Measurements from ENCODE around the gene CAPZA1.
"Not testable (repeated sequence)": the region's sequence is repeated elsewhere in the genome, so short reads cannot be mapped to it uniquely, and the experiment has no call there.

CAPZA1 gene

DNA sequence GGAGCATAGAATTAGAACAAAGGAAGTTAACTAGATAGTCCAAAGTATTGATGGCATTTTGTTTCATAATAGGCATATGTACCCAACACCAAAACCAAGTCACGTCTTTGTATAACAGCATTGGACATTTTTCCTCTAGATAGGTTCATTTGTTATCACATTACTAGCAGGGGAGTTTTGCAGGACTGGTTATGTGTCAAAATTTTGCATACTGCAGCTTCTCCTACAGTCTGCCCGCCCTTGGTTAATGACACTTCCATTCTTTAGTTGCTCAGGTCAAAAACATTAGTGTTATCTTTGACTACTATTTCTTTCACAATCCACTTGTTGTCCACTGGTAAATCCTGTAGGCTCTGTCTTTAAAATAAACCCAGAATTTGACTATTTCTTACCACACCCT lies 8.9 kb downstream of the CAPZA1 start:
- DNase-seq: no peak

DNA sequence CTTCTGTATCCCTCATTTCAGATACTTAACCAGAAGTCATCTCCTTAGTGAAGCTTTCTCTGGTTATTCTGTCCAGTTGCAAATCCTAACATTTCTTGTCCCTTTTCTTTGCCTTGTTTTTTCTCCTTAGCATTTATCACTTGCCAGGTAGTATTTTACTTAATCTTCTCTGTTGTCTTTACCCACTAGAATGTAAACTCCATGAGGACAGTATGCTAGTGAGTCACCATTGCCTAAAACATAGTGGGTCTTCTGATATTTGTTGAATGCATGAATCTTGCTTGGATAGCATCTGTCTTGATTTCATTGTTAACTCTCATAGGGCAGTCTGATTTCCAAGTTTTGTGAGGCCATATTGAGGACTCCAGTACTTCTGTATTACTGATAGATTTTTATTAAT lies 9.6 kb downstream of the CAPZA1 start:
- DNase-seq: no peak

DNA sequence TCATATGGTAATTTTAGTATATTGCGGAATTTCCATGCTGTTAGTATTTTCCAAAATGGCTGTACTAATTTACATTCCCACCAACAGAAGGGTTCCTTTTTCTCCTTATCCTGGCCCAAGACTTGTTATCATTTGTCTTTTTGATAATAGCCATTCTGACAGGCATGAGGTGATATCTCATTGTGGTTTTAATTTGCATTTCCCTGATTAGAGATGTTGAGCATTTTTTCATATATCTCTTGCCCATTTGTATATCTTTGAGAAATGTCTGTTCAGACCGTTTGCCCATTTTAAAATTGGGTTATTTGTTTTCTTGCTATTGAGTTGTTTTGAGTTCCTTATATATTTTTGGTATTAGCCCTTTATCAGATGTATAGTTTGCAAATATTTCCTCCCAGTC lies 14.0 kb downstream of the CAPZA1 start:
- no peak for DNase-seq

DNA sequence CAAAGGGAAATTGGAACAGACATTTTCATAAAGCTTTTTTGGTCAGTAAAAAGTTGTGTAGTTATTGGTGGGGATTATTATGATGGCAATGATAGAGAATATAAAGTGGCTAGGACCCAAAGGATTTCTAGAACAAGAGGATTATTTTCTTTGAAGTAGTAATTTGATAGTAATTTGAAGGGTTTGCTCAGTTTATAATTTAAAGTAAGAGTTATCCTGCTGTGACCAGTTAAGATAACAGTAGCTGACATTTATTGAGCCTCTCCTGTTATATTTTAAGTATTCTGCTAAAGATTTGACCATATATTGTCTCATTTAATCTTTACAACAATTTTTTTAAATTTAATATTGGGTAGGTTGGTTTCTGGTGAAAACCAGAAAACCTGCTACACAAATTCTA lies 14.7 kb downstream of the CAPZA1 start:
- no peak for DNase-seq

DNA sequence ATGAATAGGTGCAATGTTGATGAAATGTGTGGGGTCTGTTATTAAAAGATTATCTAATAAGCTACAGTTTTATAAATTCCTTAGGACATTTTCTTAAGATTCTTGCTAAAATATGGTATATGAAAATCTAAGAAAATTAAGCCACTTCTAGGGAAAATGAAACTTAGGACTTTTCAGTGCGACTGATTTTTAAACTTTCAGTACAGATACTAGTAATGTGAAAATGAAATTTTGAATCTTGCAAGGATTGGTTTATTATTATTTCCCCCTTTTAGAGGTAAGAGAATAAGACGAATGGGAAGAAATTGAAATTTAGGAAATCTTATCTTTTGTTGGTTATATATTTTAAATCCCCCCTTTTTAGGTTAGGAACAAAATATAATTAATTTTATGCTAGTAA lies 16.4 kb downstream of the CAPZA1 start:
- no peak for DNase-seq

DNA sequence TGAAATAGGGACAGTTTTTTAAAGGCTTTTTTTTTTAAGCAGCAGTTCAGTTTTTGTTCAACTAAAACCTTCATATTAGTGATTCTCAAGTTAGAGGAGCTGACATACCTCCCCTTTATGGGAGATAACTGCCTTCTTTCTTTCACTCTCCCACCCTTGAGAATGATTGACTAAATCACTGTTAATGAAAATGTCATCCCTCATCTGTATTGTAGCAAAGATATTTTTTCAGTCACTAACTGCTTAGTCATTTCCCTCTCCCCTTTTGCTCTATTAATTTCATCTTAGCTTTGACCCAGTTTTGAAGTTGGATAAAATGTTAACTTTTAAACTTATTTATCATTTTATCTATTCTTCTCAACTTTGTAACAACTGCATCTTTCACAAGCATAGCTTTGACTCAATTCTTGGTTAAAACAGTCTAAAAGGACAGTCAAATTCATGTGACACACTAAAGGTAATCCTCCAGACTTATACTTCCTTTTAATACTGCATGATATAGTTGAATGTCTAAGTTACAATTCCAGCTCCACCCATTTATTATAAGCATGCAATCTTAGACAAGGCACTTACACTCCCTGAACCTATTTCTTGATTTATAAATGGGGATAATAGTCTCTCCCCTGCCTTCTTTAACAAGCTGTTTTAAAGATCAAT lies 17.1 kb downstream of the CAPZA1 start:
- no peak for DNase-seq

DNA sequence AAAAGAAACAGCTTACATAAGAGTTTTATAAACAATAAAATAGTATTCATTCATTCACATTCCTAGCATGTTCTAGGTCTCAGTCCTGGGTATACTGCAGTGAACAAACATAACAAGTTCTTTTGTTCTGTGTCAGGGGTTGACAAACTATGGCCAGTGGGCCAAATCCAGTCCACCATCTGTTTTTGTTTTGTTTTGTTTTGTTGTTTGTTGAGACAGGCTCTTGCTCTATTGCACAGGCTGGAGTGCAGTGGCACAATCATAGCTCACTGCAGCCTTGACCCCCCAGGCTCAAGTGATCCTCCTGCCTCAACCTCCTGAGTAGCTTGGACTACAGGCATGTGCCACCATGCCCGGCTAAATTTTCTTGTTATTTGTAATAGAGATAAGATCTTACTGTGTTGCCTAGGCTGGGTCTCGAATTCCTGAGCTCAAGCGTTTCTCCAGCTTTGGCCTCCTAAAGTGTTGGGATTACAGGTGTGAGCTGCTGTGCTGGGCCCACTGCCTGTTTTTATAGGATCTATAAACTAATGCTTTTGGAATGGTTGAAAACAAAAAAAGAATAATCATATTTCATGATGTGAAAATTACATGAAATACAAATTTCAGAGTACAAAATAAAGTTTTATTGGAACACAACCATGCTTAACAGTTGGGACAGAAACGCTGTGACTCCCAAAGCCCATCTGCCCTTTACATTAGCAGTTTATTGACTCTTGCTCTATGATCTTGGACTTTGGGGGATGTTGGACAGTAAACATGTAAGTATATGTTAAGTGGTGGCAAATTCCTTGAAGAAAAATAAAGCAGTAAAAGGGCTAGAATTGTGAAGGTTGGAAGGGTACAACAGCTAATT lies 17.9 kb downstream of the CAPZA1 start:
- no peak for DNase-seq

DNA sequence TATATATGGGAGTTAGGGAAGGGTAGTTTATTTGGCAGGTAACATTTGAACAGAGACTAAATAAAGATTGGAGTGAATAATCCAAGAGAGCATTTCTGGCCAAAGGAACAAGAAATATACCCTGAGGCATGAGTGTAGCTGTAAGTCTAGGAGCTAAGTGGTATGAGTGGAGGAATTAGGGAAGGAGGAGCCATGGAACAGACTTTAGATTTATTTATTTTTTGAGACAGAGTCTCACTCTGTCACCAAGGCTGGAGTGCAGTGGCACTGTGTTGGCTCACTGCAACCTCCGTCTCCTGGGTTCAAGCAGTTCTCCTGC lies 18.4 kb downstream of the CAPZA1 start:
- no peak for DNase-seq

DNA sequence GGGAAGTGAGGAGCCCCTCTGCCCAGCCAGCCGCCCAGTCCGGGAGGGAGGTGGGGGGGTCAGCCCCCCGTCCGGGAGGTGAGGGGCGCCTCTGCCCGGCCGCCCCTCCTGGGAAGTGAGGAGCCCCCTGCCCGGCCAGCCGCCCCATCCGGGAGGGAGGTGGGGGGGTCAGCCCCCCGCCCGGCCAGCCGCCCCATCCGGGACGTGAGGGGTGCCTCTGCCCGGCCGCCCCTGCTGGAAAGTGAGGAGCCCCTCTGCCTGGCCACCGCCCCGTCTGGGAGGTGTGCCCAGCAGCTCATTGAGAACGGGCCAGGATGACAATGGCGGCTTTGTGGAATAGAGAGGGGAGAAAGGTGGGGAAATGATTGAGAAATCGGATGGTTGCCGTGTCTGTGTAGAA lies 20.8 kb downstream of the CAPZA1 start:
- DNase-seq: not testable (repeated sequence)

DNA sequence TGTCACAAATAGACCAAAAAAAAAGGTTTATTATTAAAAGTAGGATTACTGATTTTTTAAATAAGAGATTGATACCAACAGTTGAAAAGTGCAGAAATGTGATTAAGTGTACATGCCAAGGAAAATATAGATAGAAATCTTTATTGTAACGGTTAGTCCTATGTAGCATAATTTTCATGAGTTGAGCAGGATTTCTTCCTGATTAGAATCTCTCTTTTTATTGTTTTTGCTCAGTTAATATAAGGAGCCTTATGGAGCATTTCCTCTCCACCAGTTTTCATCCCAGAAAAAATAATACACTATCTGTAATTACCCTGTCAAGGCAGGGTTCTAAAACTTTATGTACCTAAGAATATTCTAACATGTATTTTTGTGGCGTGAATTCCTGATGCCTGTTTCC lies 23.4 kb downstream of the CAPZA1 start:
- no peak for DNase-seq

DNA sequence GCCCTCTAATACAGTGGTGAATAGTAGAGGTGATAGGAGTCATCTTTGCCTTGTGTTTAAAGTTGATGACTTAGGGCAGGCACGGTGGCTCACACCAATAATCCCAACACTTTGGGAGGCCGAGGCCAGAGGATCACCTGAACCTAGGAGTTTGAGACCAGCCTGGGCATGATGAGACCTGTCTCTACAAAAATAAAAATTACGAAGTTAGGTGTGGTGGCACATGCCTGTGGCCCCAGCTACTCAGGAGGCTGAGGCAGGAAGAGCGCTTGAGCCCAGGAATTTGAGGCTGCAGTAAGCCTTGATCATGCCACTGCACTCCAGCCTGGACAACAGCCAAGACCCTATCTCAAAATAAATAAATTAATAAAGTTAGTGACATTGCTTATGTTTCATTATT lies 26.6 kb downstream of the CAPZA1 start:
- no peak for DNase-seq

DNA sequence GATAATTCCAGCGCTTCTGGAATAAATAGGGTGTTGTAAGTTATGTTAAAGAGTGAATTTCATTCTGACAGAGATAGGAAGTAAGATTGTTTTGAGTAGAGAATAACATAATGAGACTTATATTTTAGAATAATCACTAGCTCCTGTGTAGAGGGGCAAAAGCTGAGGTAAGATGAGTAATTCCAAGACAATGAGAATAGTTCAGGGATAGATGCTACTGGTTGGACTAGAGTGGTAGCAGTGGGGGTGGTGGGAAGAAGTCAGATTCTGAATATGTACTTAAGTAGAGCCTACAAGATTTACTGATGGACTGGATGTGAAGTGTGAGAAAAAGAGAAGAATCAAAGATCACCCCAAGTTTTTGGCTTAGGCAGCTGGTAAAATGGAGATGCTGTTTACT lies 31.6 kb downstream of the CAPZA1 start:
- DNase-seq: no peak

DNA sequence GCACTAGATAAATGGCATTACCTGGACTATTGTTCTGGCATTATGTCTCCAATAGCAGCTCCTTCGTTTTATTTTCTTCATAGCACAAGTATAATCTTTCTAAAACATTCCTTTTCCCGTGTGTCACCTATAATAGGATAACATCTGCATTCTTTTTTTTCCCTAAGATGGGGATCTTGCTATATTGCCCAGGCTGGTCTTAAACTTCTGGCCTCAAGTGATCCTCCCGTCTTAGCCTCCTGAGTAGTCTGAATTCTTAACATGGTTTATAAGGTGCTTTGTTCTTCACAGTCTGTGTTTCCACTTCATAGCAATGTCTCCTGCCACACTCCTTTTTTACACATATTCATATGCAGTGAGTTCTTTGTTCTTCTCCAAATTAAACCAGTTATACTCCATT lies 46.2 kb downstream of the CAPZA1 start:
- no peak for DNase-seq

DNA sequence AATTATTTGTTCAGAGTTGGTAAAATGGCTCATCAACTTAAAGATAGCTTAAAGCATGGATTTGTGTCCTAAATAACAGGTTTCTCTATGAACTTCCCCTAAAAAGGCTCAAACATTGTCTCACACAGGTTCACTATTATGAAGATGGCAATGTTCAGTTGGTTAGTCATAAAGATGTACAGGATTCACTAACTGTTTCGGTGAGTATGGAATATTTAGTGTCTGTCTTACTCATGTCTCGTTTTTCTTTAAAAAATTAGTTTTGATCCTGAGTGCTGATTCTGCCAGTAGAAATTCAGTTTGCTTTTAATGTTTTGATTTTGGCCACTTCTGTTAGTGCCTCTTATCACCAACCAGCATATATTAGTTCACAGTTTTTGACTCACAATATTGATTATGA lies 47.3 kb downstream of the CAPZA1 start:
- no peak for DNase-seq

DNA sequence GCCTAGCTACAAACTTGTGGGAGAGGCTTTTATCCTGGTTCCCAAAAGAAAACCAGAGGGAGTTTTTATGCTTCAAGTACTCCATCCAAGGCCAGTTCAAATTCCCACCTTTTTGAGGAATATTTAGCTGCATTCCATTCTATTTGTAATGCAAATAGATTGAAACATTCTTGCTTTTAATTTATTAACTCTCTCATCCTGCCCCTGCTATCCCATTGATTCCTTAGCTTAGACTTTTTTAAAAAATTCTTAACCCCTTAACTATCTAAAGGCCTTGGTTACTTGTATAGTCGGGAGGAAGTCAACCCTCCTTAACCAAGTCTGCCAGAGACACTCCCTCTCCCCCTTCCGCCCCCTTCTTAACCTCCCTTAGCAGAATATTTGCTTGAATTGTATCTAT lies 52.4 kb downstream of the CAPZA1 start:
- DNase-seq: no peak

DNA sequence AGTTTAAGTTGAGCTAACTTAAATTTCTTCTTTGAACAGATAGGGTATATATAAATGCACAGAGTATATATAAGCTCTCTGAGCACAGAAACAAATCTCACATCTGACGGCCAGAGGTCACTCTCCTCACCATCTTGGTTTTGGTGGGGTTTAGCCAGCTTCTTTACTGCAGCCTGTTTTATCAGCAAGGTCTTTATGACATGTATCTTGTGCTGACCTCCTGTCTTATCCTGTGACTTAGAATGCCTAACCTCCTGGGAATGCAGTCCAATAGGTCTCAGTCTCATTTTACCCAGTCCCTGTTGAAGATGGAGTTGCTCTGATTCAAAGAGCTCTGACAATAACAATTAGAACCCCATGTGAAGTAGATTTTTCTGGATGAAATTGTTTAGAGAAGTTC lies 53.2 kb downstream of the CAPZA1 start:
- DNase-seq: no peak

DNA sequence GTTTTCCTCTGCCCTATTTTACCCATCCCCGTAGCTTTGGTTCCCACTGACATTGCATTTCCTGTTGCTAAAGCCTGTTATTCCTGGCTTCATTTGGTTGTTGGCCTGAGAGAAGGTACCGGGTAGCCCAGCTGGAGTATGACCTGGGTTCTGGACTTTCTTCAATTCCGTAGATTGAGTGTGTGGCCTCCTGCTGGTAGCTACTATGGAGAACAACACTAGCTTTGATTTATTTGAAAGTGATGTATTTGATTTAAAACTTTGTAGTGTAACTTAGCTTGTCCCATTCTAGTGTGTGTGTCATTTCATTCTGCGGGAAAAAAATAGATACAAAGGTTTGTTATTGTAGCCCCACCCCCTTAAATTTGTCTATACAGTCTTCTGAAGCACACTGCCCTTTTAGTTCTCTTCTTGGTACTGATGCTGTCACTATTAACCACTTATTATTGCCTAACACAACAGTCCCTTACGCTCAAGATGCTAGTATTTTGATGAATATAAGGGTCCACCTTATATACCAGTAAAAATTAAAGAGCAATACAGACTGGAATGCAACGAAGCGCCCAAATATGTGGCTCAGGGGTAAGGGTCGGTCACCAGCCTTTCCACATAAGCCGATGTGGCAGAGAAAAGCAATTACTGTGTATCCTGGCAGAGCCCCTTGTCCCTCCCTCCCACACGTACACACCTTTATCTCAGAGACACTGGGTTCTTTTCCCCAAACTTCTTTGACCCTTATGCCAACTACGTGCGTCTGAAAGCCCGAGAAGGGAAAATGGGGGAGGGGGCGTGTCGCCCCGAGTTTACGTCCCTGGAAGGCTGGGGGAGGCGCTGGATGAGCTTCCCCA lies 54.2 kb downstream of the CAPZA1 start:
- no peak for DNase-seq

DNA sequence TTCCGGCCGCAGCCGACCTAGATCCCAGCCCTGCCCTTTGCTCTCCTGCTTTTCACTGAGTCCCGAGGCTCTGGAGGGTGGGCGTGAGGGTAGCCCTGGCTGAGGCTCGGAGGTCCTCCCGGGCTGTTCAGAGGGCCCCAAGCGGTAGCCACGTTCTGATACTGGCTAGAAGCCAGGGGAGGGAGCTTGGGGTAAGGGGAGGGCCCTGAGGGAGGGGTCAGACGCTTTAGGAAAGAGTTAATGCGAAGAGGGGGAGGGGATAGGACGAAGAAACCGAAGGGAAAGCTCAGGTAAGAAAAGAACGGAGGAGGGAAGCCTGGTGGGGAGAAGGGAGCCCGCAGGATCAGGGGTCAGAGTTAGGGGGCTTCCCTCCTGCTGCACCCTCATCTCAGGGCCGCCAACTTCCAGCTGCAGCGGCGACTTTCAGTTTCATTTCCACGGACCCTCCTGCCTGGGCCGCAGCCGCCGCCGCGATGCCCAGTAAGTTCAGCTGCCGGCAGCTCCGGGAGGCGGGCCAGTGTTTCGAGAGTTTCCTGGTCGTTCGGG lies 54.9 kb downstream of the CAPZA1 start, which contains the start of gene MOV10:
TSS of gene MOV10 (plus strand) at position 220 of the 546 bp plus-strand sequence. CDS start at position 474, 254 bp downstream.
- peak; percentile 56 for DNase-seq

DNA sequence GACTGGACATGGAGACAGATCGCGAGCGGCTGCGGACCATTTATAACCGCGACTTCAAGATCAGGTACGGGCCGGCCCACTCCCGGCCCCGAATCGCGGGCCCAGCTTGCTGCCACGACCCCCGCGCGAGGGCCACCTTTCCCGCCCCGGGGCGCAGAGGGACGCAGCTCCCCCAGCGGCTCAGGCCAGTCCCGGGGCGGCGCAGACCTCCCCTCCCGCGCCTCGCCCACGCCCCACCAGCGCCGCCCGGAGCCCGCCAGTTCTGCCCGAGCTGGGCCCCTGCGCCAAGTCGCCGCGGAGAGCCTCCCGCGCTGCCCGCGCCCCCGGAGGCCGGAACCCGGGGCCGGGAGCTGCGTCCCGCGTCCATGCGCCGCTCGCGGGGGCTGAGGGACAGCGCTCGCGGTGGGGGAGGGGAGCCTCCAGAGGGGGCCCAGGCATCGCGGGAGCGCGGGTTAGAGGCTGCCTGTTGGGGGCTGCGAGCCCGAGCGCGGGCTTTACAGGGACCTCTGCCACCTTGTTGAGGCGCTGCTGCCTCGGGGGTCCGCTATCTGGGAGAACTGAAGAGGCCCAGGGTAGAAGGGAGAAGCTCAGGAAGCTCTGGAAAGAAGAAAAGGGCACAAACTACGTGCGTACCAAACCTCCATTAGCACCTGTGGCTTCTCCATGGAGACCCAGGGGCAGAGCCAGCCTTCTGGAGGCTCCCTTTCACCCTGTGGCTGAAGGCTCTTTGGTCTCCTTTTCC lies 55.5 kb downstream of the CAPZA1 start:
- DNase-seq: no peak

DNA sequence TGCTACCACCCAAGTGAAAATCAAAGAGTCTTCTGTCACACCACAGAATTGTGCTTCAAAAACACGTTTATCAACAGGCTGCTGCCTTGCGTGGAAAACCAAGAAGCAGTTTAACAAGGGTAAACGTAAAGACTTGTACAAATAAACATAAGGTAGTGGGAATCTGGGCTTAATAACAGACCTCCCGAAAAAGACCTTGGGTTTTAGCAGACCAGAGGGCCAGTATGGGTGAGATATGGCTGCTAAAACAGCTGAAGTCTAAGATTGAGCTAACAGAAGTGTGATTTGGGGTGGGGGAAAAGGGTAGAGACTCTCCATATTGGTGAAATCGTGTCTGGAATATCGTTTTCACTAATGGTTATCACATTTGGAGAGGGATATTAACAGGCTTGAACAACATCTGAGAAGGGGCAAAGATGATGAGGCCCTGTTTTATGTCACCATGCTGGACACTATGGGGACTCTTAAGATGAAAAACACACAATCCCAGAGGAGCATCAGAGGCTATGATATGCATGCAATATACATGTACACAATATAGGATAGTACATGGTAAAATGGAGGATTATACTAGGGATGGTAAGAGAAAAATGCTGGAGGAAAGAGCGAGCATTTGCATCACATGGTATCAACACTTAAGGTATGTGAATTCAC lies 56.2 kb downstream of the CAPZA1 start:
- no peak for DNase-seq

DNA sequence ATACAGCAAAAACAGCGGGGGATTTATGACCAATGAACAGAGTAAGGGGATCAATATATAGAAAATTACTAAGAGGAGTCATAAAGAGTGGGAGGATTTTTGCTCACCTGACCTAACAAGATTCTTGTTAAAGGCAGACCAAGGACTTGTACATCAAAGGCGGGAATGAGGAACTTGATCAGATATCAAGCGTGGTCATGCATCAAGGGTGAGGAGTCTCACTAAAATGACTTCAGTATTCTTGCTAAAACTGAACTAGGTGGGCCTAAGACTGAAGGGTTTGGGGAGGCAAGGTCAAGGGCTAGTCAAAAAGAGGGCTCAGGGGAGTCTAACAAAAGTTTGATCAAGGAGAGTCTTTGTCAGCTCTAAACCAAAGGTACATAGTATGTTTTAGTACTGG lies 56.9 kb downstream of the CAPZA1 start:
- no peak for DNase-seq

DNA sequence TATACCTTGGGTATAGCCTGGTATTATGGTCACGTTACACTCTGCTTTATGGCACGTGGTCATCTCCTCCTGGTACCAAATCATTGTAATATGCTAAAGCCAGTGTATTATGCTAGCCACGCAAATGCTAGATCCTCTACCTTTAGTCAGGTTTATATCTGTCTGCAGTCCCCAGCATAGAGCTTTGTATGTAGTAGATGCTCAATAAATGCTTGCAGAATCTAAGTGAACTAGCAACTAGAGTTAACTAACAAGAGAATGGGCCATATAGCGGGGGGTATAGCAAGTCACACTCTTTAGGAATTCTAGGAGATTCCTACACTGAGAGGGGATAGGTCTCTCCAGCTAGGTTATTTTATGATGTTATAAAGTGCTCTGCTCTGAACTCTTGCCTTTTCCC lies 57.9 kb downstream of the CAPZA1 start:
- no peak for DNase-seq

All from CD4-positive, alpha-beta T cell treated with Interleukin-15 for 1 hour (primary cell).